K562 (cell line): ENCODE measurements around the gene FHIT. TPM values are rescaled to one million over a fixed set of nuclear protein-coding genes. Genes with fewer than 3 reads are reported as not detected.

Source experiments
- ARID1B ChIP-seq: fragments of 450-650 bp; IDR thresholded peaks from 2 replicates; pipeline ENCODE4 v1.6.1; 2016; ENCODE audit warnings: antibody characterized with exemption, mild to moderate bottlenecking, inconsistent platforms
- BDP1 ChIP-seq: IDR thresholded peaks from 3 replicates; pipeline ENCODE4 v1.6.1; 2011; ENCODE audit not compliant: insufficient read length, insufficient read depth
- DACH1 ChIP-seq: fragments of 450-650 bp; IDR thresholded peaks from 2 replicates; pipeline ENCODE4 v1.6.1; 2018; ENCODE audit not compliant: partially characterized antibody
- FOXJ3 ChIP-seq: sonication (generic); formaldehyde crosslinking; IDR thresholded peaks from 2 replicates; pipeline ENCODE4 v1.4.0; 2020; ENCODE audit warnings: mild to moderate bottlenecking, missing genetic modification reagents
- FOXK1 ChIP-seq: sonication (generic); formaldehyde crosslinking; IDR thresholded peaks from 2 replicates; pipeline ENCODE4 v1.8.0; 2022; ENCODE audit warnings: missing genetic modification reagents, mild to moderate bottlenecking, borderline replicate concordance
- FUS ChIP-seq: fragments of 200-400 bp; formaldehyde crosslinking; optimal IDR thresholded peaks from 2 replicates; pipeline ENCODE3; 2017; ENCODE audit warnings: low read depth, low read length
- HIVEP1 ChIP-seq: fragments of 250-450 bp; sonication (Bioruptor Pico); IDR thresholded peaks from 2 replicates; pipeline ENCODE4 v1.4.0; 2020; ENCODE audit warnings: mild to moderate bottlenecking
- HMGN3 ChIP-seq: IDR thresholded peaks from 2 replicates; pipeline ENCODE4 v1.6.1; 2011; ENCODE audit warnings: borderline replicate concordance, low read depth, mild to moderate bottlenecking, mixed read lengths, low read length; ENCODE audit not compliant: insufficient read length; ENCODE audit errors: extremely low read depth
- MTA2 ChIP-seq: fragments of 450-650 bp; IDR thresholded peaks from 2 replicates; pipeline ENCODE4 v1.6.1; 2016; ENCODE audit warnings: low read depth
- PCBP1 ChIP-seq: fragments of 200-400 bp; formaldehyde crosslinking; IDR thresholded peaks from 2 replicates; pipeline ENCODE4 v1.6.1; 2018; ENCODE audit warnings: mild to moderate bottlenecking, low read depth, low read length; ENCODE audit not compliant: poor library complexity, severe bottlenecking
- RFX5 ChIP-seq: IDR thresholded peaks from 2 replicates; pipeline ENCODE4 v1.6.1; 2011; ENCODE audit warnings: low read depth, mild to moderate bottlenecking, improper control_type of control experiment, low read length
- SMARCA4 ChIP-seq: fragments of 450-650 bp; IDR thresholded peaks from 2 replicates; pipeline ENCODE4 v1.6.1; 2016
- SP1 ChIP-seq: sonication (generic); formaldehyde crosslinking; IDR thresholded peaks from 2 replicates; pipeline ENCODE4 v1.8.1; 2022; ENCODE audit warnings: mild to moderate bottlenecking, missing genetic modification reagents
- SRSF1 ChIP-seq: fragments of 200-400 bp; formaldehyde crosslinking; IDR thresholded peaks from 2 replicates; pipeline ENCODE4 v1.6.1; 2017; ENCODE audit warnings: mild to moderate bottlenecking, low read depth, low read length, moderate library complexity
- SRSF3 ChIP-seq: fragments of 200-400 bp; formaldehyde crosslinking; IDR thresholded peaks from 2 replicates; pipeline ENCODE4 v1.6.1; 2016; ENCODE audit warnings: mild to moderate bottlenecking, low read length, moderate library complexity; ENCODE audit not compliant: insufficient read depth
- U2AF2 ChIP-seq: fragments of 200-400 bp; formaldehyde crosslinking; optimal IDR thresholded peaks from 2 replicates; pipeline ENCODE3; 2017; ENCODE audit warnings: low read depth, mild to moderate bottlenecking, low read length
- ZFP1 ChIP-seq: fragments of 450-650 bp; formaldehyde crosslinking; IDR thresholded peaks from 2 replicates; pipeline ENCODE4 v1.4.0; 2020; ENCODE audit warnings: mild to moderate bottlenecking, mixed read lengths
- ZNF263 ChIP-seq: sonication (generic); formaldehyde crosslinking; IDR thresholded peaks from 2 replicates; pipeline ENCODE4 v1.8.0; 2022; ENCODE audit warnings: mild to moderate bottlenecking, missing genetic modification reagents, borderline replicate concordance
- ZNF324 ChIP-seq: fragments of 250-450 bp; sonication (Bioruptor Pico); IDR thresholded peaks from 2 replicates; pipeline ENCODE4 v1.4.0; 2020; ENCODE audit warnings: mild to moderate bottlenecking
- ZNF347 ChIP-seq: fragments of 450-650 bp; formaldehyde crosslinking; IDR thresholded peaks from 2 replicates; pipeline ENCODE4 v1.4.0; 2020; ENCODE audit warnings: low read depth, mild to moderate bottlenecking, moderate library complexity
- ZNF408 ChIP-seq: fragments of 250-450 bp; sonication (Bioruptor Pico); IDR thresholded peaks from 2 replicates; pipeline ENCODE4 v1.4.0; 2020; ENCODE audit warnings: low read depth, mild to moderate bottlenecking, moderate library complexity
- ZNF551 ChIP-seq: fragments of 250-450 bp; sonication (Bioruptor Pico); IDR thresholded peaks from 2 replicates; pipeline ENCODE4 v1.5.0; 2021; ENCODE audit warnings: mild to moderate bottlenecking, moderate library complexity
- polyA plus RNA-seq, 8 experiments: library from polyadenylated mRNA; depleted of rRNA in 4 of 8; stranded (reverse) in 5 of 8; unstranded in 3 of 8; fragments of >200 nt; fragmentation: Nextera tagmentation in 2 of 8; fragmentation: Illumina TruSeq in 1 of 8; extraction: Ambion mirVana in 2 of 8; extraction: Trizol in 1 of 8; gene quantifications; 2 replicates each; pipeline versions ENCODE4 v1.2.1 to v1.2.3, GENCODE V29; 2011 to 2014; ENCODE audit warnings: inconsistent platforms in 1 of 8, missing spikeins in 1 of 8
- total RNA-seq, 7 experiments: library from RNA; depleted of rRNA in 6 of 7; stranded (reverse); fragments of >200 nt in 6 of 7; fragmentation: Illumina TruSeq in 2 of 7; extraction: Trizol in 2 of 7; gene quantifications; 2 replicates each; pipeline versions ENCODE4 v1.2.1 to v1.2.3, GENCODE V29; 2011 to 2021; ENCODE audit warnings: low replicate concordance in 1 of 7
- TF ChIP-seq, protein P1 (sequence below): fragments of 250-450 bp; sonication (Bioruptor Pico); IDR thresholded peaks from 2 replicates; pipeline ENCODE4 v1.5.0; 2020; ENCODE audit warnings: mild to moderate bottlenecking
- TF ChIP-seq, protein P2 (sequence below): fragments of 250-450 bp; sonication (Bioruptor Pico); IDR thresholded peaks from 2 replicates; pipeline ENCODE4 v1.8.0; 2021; ENCODE audit warnings: moderate library complexity, mild to moderate bottlenecking, inconsistent platforms
- TF ChIP-seq, protein P3 (sequence below): fragments of 250-450 bp; sonication (Bioruptor Pico); IDR thresholded peaks from 2 replicates; pipeline ENCODE4 v1.4.0; 2020; ENCODE audit warnings: mild to moderate bottlenecking, moderate library complexity, borderline replicate concordance
- TF ChIP-seq, protein P4 (sequence below): IDR thresholded peaks from 2 replicates; pipeline ENCODE4 v1.6.1; 2014; ENCODE audit warnings: antibody characterized with exemption

The FHIT gene
- total and polyA plus RNA-seq, 9 of the 15 experiments (the other 6 are each of a cell fraction or from before 2014, with no cell fraction given): 1.7 to 9.1 (median 4.3) TPM

DNA sequence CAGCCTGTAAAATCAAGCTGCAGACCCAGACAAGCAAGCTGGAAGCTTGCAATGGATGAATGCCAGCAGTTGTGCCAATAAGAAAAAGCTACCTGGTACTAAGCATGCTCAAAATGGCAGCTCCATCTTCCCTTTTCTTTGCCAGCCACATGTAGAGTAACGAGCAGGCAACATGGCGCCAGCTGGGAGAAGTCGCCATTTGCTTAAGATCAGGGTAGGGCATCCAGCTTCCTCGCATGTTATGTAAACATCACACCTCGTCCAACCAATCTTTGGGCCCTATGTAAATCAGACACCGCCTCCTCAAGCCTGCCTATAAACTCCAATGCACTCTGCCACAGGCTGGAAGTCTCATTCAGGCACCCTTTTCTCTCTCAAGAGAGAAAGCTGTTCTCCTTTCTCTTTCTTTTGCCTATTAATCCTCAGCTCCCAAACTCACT is 973.9 kb downstream of the FHIT start (continued):
- TF ChIP-seq, protein P1, sequence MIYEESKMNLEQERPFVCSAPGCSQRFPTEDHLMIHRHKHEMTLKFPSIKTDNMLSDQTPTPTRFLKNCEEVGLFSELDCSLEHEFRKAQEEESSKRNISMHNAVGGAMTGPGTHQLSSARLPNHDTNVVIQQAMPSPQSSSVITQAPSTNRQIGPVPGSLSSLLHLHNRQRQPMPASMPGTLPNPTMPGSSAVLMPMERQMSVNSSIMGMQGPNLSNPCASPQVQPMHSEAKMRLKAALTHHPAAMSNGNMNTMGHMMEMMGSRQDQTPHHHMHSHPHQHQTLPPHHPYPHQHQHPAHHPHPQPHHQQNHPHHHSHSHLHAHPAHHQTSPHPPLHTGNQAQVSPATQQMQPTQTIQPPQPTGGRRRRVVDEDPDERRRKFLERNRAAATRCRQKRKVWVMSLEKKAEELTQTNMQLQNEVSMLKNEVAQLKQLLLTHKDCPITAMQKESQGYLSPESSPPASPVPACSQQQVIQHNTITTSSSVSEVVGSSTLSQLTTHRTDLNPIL (CRISPR knock-in tag): no peak
- TF ChIP-seq SRSF3: no peak
- TF ChIP-seq ZNF408: no peak
- no peak for TF ChIP-seq FUS
- no peak for TF ChIP-seq ZNF347 (CRISPR knock-in tag)
- TF ChIP-seq ZFP1 (CRISPR knock-in tag): no peak
- TF ChIP-seq, protein P2, sequence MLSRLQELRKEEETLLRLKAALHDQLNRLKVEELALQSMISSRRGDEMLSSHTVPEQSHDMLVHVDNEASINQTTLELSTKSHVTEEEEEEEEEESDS (CRISPR knock-in tag): no peak
- TF ChIP-seq BDP1: no peak
- no peak for TF ChIP-seq DACH1
- TF ChIP-seq RFX5: no peak
- no peak for TF ChIP-seq ZNF324 (CRISPR knock-in tag)
- TF ChIP-seq PCBP1: no peak
- TF ChIP-seq HIVEP1 (CRISPR knock-in tag): no peak
- TF ChIP-seq SP1 (CRISPR knock-in tag): no peak
- 0 out of 2 replicates have a peak, but pooled peaks have one; percentile 44 for TF ChIP-seq FOXK1 (CRISPR knock-in tag)
- TF ChIP-seq, protein P3, sequence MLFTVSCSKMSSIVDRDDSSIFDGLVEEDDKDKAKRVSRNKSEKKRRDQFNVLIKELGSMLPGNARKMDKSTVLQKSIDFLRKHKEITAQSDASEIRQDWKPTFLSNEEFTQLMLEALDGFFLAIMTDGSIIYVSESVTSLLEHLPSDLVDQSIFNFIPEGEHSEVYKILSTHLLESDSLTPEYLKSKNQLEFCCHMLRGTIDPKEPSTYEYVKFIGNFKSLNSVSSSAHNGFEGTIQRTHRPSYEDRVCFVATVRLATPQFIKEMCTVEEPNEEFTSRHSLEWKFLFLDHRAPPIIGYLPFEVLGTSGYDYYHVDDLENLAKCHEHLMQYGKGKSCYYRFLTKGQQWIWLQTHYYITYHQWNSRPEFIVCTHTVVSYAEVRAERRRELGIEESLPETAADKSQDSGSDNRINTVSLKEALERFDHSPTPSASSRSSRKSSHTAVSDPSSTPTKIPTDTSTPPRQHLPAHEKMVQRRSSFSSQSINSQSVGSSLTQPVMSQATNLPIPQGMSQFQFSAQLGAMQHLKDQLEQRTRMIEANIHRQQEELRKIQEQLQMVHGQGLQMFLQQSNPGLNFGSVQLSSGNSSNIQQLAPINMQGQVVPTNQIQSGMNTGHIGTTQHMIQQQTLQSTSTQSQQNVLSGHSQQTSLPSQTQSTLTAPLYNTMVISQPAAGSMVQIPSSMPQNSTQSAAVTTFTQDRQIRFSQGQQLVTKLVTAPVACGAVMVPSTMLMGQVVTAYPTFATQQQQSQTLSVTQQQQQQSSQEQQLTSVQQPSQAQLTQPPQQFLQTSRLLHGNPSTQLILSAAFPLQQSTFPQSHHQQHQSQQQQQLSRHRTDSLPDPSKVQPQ (CRISPR knock-in tag): no peak
- TF ChIP-seq SRSF1: no peak
- no peak for TF ChIP-seq SMARCA4
- TF ChIP-seq ZNF263 (CRISPR knock-in tag): no peak
- TF ChIP-seq ARID1B: no peak
- TF ChIP-seq U2AF2: no peak
- TF ChIP-seq, protein P4, sequence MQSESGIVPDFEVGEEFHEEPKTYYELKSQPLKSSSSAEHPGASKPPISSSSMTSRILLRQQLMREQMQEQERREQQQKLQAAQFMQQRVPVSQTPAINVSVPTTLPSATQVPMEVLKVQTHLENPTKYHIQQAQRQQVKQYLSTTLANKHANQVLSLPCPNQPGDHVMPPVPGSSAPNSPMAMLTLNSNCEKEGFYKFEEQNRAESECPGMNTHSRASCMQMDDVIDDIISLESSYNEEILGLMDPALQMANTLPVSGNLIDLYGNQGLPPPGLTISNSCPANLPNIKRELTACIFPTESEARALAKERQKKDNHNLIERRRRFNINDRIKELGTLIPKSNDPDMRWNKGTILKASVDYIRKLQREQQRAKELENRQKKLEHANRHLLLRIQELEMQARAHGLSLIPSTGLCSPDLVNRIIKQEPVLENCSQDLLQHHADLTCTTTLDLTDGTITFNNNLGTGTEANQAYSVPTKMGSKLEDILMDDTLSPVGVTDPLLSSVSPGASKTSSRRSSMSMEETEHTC: no peak
- no peak for TF ChIP-seq FOXJ3 (CRISPR knock-in tag)
- TF ChIP-seq HMGN3: no peak
- TF ChIP-seq ZNF551 (CRISPR knock-in tag): no peak
- no peak for TF ChIP-seq MTA2
